Activated CD8-positive, alpha-beta memory T cell treated with anti-CD3 and anti-CD28 coated beads for 1 hour (primary cell): Measurements from ENCODE around the gene SPARC.

ENCODE experiments used
- DNase-seq, 2 donors: peaks; one replicate each; pipeline ENCODE4 v3.0.0-alpha.2; 2020; ENCODE audit warnings: low read depth in 1 of 2; ENCODE audit errors: extremely low read depth in 1 of 2

Gene SPARC

GRCh38 chr5:151679421-151680155, 7.1 kb downstream of the SPARC start:
- no peak for DNase-seq

- DNase-seq: no peak
These were observed 8.0 kb downstream of the SPARC start for GRCh38 chr5:151678713-151679112.

- DNase-seq: no peak
These were observed 8.8 kb downstream of the SPARC start for GRCh38 chr5:151677776-151678545.

- no peak for DNase-seq
These were observed 10.0 kb downstream of the SPARC start for GRCh38 chr5:151676719-151677118.

GRCh38 chr5:151676314-151676712, 10.4 kb downstream of the SPARC start:
- no peak for DNase-seq

- DNase-seq: no peak
These were observed 11.0 kb downstream of the SPARC start for GRCh38 chr5:151675611-151676313.

- no peak for DNase-seq
These were observed 11.8 kb downstream of the SPARC start for GRCh38 chr5:151674626-151675610.

- DNase-seq: no peak
These were observed 13.3 kb downstream of the SPARC start for GRCh38 chr5:151673421-151673820.

- no peak for DNase-seq
These were observed 14.2 kb downstream of the SPARC start for GRCh38 chr5:151672516-151672915.

- no peak for DNase-seq
These were observed 14.8 kb downstream of the SPARC start for GRCh38 chr5:151671950-151672349.

- no peak for DNase-seq
These were observed 15.6 kb downstream of the SPARC start for GRCh38 chr5:151670953-151671636.

GRCh38 chr5:151670083-151670686, 16.5 kb downstream of the SPARC start:
- no peak for DNase-seq

- DNase-seq: no peak
These were observed 19.6 kb downstream of the SPARC start for GRCh38 chr5:151667083-151667482.

- DNase-seq: no peak
These were observed 21.1 kb downstream of the SPARC start for GRCh38 chr5:151665613-151666012.

- DNase-seq: no peak
These were observed 21.8 kb downstream of the SPARC start for GRCh38 chr5:151664694-151665585.

- DNase-seq: no peak
These were observed 23.0 kb downstream of the SPARC start for GRCh38 chr5:151663617-151664293.

- no peak for DNase-seq
These were observed 23.9 kb downstream of the SPARC start for GRCh38 chr5:151662805-151663204.
